ENCODE data around the gene CABP1.

Gene CABP1

DNA sequence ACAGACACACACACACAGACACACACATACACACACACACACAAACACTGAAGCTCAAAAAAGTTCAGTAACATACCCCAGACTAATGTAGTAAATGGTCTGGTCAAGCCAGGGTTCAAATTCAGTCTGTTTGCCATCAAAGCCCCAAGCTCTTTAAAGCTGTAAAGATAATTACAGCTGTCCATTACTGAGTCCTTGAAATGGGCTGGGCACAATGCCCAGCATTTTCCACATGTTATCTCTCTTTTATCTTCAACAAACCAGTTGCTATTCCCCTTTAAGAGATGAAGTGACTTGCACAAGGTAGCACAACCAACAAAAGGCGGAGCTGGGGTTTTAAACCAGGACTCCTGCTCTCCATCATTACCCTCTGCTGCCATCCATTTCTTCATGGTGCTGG, 62.2 kb downstream of the CABP1 start:
- peaks cover 6% of the 10 kb centered on the region; the same call in 1 of the 2 replicates for H3K36me3 ChIP-seq (ENCODE audit: low read length)
- H3K79me2 ChIP-seq (ENCODE audit: insufficient read depth, low read length) = no peaks in the 10 kb centered on the region
- no peak overlapping the region for H3K27ac ChIP-seq (ENCODE audit: low read depth, low read length)
- no peaks in the 10 kb centered on the region for H3F3A ChIP-seq (ENCODE audit: insufficient read depth)
- H3K9me2 ChIP-seq (replicated peaks; ENCODE audit: insufficient read depth, low read length) = no peaks in the 10 kb centered on the region
- H2AFZ ChIP-seq (ENCODE audit: low read depth, low read length, severe bottlenecking) = no peak overlapping the region
- TF ChIP-seq EZH2phosphoT487 (conservative IDR thresholded peaks at IDR 0.05; ENCODE audit: low read length) = no peak
- no peak overlapping the region for H3K9ac ChIP-seq (ENCODE audit: low read length)
- H3K4me2 ChIP-seq (ENCODE audit: low read depth, low read length, poor library complexity, severe bottlenecking) = no peak overlapping the region
- H4K20me1 ChIP-seq (ENCODE audit: low read depth, low read length) = no peaks in the 10 kb centered on the region
- no peaks in the 10 kb centered on the region for H3K9me3 ChIP-seq (ENCODE audit: insufficient read depth, low read length)
- H3K4me3 ChIP-seq (ENCODE audit: insufficient read depth, low read length, poor library complexity, severe bottlenecking) = no peak overlapping the region
- H3K27me3 ChIP-seq (ENCODE audit: low read length) = no peaks in the 10 kb centered on the region

DNA sequence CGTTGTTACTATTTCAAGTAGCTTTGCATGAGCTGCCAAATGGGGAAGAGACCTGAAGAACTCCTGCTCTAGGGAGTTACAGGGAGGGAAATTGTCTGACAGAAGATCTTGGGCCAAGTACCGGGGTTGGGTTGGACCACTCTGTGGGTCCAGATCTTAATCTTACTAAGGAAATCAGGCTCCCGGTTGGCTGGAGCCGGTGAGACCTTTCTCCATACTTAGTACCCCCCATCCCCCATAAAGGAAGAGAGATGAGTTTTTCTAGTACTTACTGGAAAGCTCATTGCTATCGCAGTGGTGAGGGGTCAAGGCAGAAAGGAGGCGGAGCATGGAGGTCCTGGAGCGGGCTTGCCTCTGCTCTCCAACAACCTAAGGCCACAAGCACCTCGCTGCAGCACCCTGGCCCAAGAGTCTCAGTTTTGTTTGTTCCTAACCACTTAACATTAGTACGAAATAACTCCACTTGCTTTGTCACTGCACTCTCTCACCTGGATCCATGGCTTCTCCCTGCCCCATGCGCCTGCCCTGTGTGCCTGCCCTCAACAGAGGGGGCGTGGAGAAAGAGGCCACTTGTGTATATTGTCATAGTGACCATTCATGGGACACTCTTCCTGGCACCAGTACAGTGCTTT, 63.0 kb downstream of the CABP1 start:
- no peaks in the 10 kb centered on the region for H3K9me2 ChIP-seq (replicated peaks; ENCODE audit: insufficient read depth, low read length)
- no peaks in the 10 kb centered on the region for H3K79me2 ChIP-seq (ENCODE audit: insufficient read depth, low read length)
- H3K4me3 ChIP-seq (ENCODE audit: insufficient read depth, low read length, poor library complexity, severe bottlenecking) = no peak overlapping the region
- no peaks in the 10 kb centered on the region for H3K9me3 ChIP-seq (ENCODE audit: insufficient read depth, low read length)
- H3F3A ChIP-seq (ENCODE audit: insufficient read depth) = peaks cover 3% of the 10 kb centered on the region; the same call in 1 of the 2 replicates
- no peaks in the 10 kb centered on the region for H3K27me3 ChIP-seq (ENCODE audit: low read length)
- no peaks in the 10 kb centered on the region for H3K36me3 ChIP-seq (ENCODE audit: low read length)
- H2AFZ ChIP-seq (ENCODE audit: low read depth, low read length, severe bottlenecking) = no peak overlapping the region
- H3K9ac ChIP-seq (ENCODE audit: low read length) = no peak overlapping the region
- no peak for TF ChIP-seq EZH2phosphoT487 (conservative IDR thresholded peaks at IDR 0.05; ENCODE audit: low read length)
- TF ChIP-seq, protein P1, sequence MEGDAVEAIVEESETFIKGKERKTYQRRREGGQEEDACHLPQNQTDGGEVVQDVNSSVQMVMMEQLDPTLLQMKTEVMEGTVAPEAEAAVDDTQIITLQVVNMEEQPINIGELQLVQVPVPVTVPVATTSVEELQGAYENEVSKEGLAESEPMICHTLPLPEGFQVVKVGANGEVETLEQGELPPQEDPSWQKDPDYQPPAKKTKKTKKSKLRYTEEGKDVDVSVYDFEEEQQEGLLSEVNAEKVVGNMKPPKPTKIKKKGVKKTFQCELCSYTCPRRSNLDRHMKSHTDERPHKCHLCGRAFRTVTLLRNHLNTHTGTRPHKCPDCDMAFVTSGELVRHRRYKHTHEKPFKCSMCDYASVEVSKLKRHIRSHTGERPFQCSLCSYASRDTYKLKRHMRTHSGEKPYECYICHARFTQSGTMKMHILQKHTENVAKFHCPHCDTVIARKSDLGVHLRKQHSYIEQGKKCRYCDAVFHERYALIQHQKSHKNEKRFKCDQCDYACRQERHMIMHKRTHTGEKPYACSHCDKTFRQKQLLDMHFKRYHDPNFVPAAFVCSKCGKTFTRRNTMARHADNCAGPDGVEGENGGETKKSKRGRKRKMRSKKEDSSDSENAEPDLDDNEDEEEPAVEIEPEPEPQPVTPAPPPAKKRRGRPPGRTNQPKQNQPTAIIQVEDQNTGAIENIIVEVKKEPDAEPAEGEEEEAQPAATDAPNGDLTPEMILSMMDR (IDR thresholded peaks at IDR 0.05; ENCODE audit: insufficient read depth, low read length, poor library complexity, severe bottlenecking) = no peak
- H3K4me2 ChIP-seq (ENCODE audit: low read depth, low read length, poor library complexity, severe bottlenecking) = no peak overlapping the region
- no peaks in the 10 kb centered on the region for H4K20me1 ChIP-seq (ENCODE audit: low read depth, low read length)
- H3K27ac ChIP-seq (ENCODE audit: low read depth, low read length) = no peak overlapping the region

DNA sequence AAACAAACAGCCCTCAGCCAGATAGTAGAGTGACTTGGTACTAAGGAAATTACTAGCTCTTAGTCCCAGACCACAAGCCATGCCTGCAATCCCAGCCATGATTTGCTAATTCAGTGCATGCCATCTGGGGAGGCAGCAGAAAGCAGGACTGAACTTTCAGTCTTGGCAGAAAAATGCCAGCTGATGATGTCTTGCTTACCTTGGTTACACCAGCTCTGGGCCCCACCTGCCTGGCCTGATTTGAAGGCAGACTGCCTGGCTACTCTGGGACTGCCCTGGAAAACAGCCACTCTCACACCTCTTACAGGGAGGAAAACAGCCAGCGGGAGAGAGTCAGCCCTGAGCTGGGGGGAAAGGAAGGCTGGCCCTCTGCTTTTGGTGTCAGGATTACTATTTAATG, 65.2 kb downstream of the CABP1 start:
- Histone ChIP-seq H3F3A (ENCODE audit: insufficient read depth) (peaks cover 3% of the 10 kb centered on the region; the same call in 1 of the 2 replicates), H3K4me2 (ENCODE audit: low read depth, low read length, poor library complexity, severe bottlenecking) (no peak overlapping the region), H3K36me3 (ENCODE audit: low read length) (no peaks in the 10 kb centered on the region), H3K27me3 (ENCODE audit: low read length) (no peaks in the 10 kb centered on the region), H2AFZ (ENCODE audit: low read depth, low read length, severe bottlenecking) (no peak overlapping the region), H4K20me1 (ENCODE audit: low read depth, low read length) (no peaks in the 10 kb centered on the region), H3K4me3 (ENCODE audit: insufficient read depth, low read length, poor library complexity, severe bottlenecking) (no peak overlapping the region), H3K9me3 (ENCODE audit: insufficient read depth, low read length) (no peaks in the 10 kb centered on the region), H3K27ac (ENCODE audit: low read depth, low read length) (no peak overlapping the region), H3K9ac (ENCODE audit: low read length) (no peak overlapping the region), H3K79me2 (ENCODE audit: insufficient read depth, low read length) (no peaks in the 10 kb centered on the region), H3K9me2 (replicated peaks; ENCODE audit: insufficient read depth, low read length) (no peaks in the 10 kb centered on the region)
- no peak for TF ChIP-seq EZH2phosphoT487 (conservative IDR thresholded peaks at IDR 0.05; ENCODE audit: low read length)
- TF ChIP-seq, protein P1 (IDR thresholded peaks at IDR 0.05; ENCODE audit: insufficient read depth, low read length, poor library complexity, severe bottlenecking) = no peak

DNA sequence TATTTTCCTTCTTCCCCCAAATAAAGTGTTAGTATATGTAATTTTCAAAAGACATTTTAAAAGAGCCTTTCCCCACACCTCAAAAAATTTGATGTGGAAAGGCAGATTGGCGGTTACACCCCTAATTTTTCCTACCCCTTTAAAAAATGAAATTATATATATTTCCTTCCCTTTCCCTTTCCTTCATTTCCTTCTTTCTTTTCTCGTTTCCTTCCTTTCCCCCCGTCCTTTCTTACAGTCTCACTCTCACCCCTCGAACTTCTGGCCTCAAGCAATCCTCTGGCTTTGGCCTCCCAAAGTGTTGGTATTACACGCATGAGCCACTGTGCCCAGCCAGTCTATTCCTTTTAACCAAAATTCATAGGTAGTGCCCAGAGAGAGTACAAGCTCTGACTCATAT, 65.6 kb downstream of the CABP1 start:
- TF ChIP-seq EZH2phosphoT487 (conservative IDR thresholded peaks at IDR 0.05; ENCODE audit: low read length) = no peak
- TF ChIP-seq, protein P1 (IDR thresholded peaks at IDR 0.05; ENCODE audit: insufficient read depth, low read length, poor library complexity, severe bottlenecking) = no peak
- Histone ChIP-seq H3K36me3 (ENCODE audit: low read length) (no peaks in the 10 kb centered on the region), H3K4me2 (ENCODE audit: low read depth, low read length, poor library complexity, severe bottlenecking) (no peak overlapping the region), H3K9me3 (ENCODE audit: insufficient read depth, low read length) (no peaks in the 10 kb centered on the region), H3K27ac (ENCODE audit: low read depth, low read length) (no peak overlapping the region), H3K27me3 (ENCODE audit: low read length) (no peaks in the 10 kb centered on the region), H2AFZ (ENCODE audit: low read depth, low read length, severe bottlenecking) (no peak overlapping the region), H3F3A (ENCODE audit: insufficient read depth) (peaks cover 3% of the 10 kb centered on the region; the same call in 1 of the 2 replicates), H3K4me3 (ENCODE audit: insufficient read depth, low read length, poor library complexity, severe bottlenecking) (no peak overlapping the region), H3K79me2 (ENCODE audit: insufficient read depth, low read length) (no peaks in the 10 kb centered on the region), H4K20me1 (ENCODE audit: low read depth, low read length) (no peaks in the 10 kb centered on the region), H3K9ac (ENCODE audit: low read length) (no peak overlapping the region), H3K9me2 (replicated peaks; ENCODE audit: insufficient read depth, low read length) (no peaks in the 10 kb centered on the region)

Data from SU-DHL-6 (cell line).